ENCODE measurements around the gene CLDN18.

Gene CLDN18

GRCh38 chr3:138009476-138010272 lies at the start of gene CLDN18:
Gene CLDN18 (plus strand): TSS chr3:138010165. CDS start chr3:138010226, 61 bp downstream.
- DNase-seq, result no peak

GRCh38 chr3:137962251-137962650 lies 47.7 kb upstream of the CLDN18 start:
- no peak for DNase-seq

DNA sequence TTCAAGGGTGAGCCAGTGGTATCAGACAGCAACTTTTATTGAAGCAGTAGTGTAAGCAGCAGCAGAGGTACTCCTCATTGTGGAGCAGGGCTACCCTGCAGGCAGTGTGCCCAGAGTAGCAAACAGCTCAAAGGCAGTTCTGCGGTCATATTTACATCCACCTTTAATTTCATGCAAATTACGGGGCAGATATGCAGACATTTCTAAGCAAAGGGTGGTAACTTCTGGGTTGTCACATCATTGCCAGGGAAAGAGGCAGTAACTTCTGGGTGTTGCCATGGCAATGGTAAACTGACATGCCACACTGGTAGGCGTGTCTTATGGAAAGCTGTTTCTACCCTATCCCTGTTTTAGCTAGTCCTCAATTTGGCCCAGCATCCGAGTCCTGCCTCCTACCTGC lies 46.5 kb upstream of the CLDN18 start:
- no peak for DNase-seq

DNA sequence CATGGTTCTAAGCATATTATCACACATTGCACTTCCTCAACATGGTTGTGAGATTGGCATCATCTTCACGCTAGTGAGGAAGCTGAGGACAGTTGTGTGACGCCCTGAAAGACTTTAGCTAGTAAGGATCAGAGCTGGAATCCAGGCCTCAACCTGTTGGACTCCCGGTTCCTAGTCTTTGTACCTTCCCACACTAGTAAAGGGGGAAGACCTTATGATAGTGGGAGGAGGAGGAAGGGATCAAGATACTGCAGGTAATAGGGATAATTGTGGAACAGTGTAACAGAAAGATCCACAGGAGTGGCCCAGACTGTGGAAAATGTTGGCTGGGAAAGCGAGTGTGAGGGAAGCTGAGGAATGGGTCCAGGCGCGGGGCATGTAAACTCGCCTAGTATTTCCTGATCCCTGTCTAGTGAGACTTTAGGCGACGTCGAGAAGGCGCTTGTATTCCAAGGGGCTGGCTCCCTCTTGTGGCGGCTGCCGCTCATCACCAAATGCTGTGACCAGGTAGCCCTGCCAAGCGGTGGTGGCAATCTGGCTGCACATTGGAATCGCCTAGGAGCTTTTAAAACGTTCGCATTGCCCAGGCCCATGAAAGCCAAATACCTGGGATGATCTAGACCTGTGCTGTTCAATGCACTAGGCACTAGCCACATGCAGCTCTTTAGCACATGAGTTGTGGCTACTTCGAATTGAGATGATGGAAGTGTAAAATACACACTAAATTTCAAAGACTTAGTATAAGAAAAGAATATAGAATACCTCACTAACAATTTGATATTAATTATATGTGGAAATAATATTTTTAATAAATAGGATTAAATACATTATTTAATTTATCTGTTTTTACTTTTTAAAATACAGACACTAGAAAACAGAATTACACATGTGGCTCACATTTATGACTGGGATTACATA lies 38.8 kb upstream of the CLDN18 start:
- DNase-seq, result peak; percentile 50 to 78 (median 60)

- DNase-seq, result peak in 1 of 3 experiments; percentile 15
Observed at GRCh38 chr3:137972396-137972795, 37.6 kb upstream of the CLDN18 start.

DNA sequence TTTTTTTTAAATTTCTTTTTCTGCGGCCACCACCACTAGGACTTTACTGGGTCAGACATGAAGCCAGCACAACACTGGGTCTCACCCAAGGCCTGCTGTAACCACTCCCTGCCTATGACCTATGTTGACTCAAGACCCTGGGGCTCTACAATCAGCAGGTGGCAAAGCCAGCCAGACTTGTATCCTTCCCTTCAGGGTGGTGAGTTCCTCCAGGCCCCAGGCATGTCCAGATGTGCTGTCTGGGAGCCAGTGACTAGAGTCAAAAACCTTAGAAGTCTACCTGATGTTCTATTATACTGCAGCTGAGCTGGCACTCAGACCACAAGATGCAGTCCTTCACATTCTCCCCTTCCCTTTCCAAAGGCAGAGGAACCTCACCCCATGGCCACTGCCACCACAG lies 31.6 kb upstream of the CLDN18 start:
- DNase-seq, result no peak

- DNase-seq, result peak in 2 of 3 experiments; percentile 15 to 59
Observed at GRCh38 chr3:137987723-137988122, 22.2 kb upstream of the CLDN18 start.

DNA sequence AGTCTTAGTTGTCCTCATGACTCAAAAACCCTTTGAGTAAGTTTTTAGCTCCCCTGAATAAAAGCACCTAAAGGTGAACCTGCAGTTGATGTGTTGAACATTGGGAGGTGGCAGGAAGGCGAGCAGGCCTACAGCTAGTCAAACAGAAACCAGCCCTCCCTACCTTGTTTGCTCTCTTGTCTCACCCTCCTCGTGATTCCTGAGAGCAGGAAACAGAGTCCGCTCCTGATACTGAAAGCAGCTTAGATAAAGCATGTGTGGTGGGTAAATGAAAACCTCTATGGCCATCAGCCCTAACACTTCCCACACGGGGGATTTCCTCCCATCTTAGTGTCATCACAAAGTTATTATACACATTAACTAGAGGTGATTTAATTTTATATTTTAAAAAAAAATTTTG lies 21.8 kb upstream of the CLDN18 start:
- DNase-seq, result peak in 1 of 3 experiments; percentile 37

DNA sequence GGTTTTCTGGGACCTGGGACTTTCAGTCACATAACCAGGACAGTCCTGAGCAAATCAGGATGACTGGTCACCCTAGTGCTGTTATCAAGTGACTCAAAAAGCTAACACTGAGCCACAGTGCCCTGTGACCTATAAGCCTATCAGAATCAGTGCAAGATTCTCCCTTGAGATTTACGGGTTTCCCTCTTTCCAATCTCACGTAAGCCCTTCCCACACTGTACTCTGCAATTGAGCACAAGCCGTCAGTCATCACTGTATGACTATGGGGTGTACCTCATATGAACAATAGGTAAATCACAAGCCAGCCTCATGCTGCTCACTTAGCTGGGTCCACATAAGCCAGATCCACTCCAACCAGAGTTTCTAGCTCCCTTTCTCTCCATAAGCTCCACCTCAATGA lies 21.0 kb upstream of the CLDN18 start:
- no peak for DNase-seq

GRCh38 chr3:137990427-137990826 lies 19.5 kb upstream of the CLDN18 start:
- no peak for DNase-seq

DNA sequence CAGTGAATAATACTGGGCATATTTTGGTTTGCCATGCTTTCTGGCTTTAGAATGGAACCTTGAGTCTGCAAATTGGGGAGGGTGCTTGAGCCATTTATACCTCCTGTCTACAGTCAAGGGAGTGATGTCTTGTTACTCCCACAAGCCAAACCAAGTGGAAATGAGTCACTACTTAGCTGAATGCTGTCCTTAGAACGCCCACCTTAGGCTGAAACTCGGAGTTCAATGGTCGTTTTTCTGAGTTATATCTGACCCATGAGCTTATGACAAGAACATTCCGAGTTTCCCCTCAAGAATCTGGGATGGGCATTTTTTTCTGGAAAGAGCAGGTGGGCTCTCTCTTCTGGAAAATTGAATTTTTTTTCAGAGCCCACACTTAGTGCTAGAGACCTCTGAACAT lies 17.4 kb upstream of the CLDN18 start:
- DNase-seq, result no peak

- DNase-seq, result no peak
Observed at GRCh38 chr3:137998121-137999042, 11.6 kb upstream of the CLDN18 start.

DNA sequence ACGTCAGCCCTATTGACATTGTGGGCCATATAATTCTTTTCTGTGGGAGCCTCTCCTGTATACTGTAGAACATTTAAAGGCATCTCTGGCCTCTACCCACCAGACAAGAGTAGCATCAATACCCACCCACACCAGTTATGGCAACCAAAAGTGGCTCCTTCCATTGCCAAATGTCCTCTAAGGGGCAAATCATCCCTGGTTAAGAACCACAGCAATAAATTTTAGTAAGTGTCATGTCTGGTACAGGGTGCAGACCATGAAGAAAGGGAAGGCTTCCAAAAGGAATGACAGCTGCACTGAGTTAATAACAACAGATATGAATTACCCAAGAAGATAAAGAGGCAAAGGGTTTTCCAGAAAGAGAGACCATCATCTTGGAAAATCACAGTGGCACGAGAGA lies 6.9 kb upstream of the CLDN18 start:
- DNase-seq, result no peak

- DNase-seq, result no peak
Observed at GRCh38 chr3:138005627-138006026, 4.3 kb upstream of the CLDN18 start.

GRCh38 chr3:138007898-138008297 lies 2.1 kb upstream of the CLDN18 start:
- DNase-seq, result no peak

GRCh38 chr3:138010273-138010590 lies 267 bp downstream of the CLDN18 start:
- no peak for DNase-seq

DNA sequence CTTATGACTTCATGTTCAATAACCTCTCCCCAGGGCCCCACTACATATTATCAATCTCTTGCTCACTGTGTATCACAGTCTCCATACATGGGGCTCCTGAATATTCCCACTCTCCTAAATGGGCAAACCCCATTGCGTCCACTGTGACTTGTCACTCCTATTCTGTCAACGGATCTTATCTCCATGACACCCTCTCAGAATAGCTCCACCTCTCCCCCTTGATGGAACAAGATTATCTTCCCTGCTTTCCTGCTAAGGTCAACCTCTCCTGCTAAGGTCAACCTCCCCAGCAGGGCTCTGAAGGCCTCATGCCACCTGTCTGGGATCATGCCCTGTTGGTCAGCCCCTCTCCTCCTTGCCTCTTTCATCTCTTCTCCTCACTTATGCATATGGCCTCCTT lies 1.8 kb downstream of the CLDN18 start:
- DNase-seq, result no peak

DNA sequence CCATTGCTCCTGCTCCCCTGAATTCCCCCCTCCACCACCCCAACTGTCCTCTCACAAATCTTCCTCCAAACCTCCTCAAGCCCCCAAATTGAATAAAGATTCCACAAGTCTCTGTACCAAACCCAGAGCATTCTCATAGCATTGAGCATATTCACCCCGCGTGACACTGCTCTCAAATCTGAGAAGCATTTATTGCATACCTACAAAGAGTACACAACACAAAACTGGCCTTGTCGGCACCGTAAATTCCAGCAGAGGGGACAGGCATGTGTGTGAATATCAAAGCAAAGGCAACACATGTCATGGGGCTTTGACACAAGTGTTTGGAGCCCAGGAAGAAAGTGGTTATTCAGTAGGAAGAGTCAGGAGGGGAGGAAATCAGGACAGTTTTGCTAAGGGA lies 2.6 kb downstream of the CLDN18 start:
- DNase-seq, result no peak

DNA sequence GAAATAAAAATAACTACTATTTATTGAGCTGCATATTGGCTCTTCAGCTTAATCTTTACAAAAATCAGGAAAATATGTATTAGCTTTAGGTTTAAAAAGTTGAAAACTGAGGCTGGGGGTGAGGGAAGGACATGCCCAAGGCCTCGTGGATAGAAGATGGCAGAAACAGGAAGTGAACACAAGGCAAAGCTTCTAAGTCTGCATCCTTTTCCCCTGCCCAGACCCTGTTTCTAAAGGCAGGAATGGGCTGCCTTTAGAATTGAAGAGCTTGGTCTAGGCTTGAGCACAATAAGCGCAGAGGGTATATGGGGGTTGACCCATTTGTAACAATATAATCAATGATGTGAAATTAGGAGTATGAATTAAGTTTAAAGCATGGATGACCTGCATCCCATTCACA lies 6.1 kb downstream of the CLDN18 start:
- DNase-seq, result no peak

- DNase-seq, result no peak
Observed at GRCh38 chr3:138019281-138020069, 9.5 kb downstream of the CLDN18 start.

GRCh38 chr3:138023754-138024153 lies 13.8 kb downstream of the CLDN18 start:
- no peak for DNase-seq

- DNase-seq, result no peak
Observed at GRCh38 chr3:138025553-138025952, 15.6 kb downstream of the CLDN18 start.
